ENCODE measurements around the gene CHST12. TPM values are rescaled to one million over a fixed set of nuclear protein-coding genes. Genes with fewer than 3 reads are reported as not detected.
"Not testable (repeated sequence)": the region's sequence is repeated elsewhere in the genome, so short reads cannot be mapped to it uniquely, and the experiment has no call there.

The CHST12 gene
- total RNA-seq, 1 experiment from 2014 or later, result 24.7 TPM

GRCh38 chr7:2435146-2435545, 31.7 kb downstream of the CHST12 start:
- DNase-seq (ENCODE audit: low spot score), result no peak

DNA sequence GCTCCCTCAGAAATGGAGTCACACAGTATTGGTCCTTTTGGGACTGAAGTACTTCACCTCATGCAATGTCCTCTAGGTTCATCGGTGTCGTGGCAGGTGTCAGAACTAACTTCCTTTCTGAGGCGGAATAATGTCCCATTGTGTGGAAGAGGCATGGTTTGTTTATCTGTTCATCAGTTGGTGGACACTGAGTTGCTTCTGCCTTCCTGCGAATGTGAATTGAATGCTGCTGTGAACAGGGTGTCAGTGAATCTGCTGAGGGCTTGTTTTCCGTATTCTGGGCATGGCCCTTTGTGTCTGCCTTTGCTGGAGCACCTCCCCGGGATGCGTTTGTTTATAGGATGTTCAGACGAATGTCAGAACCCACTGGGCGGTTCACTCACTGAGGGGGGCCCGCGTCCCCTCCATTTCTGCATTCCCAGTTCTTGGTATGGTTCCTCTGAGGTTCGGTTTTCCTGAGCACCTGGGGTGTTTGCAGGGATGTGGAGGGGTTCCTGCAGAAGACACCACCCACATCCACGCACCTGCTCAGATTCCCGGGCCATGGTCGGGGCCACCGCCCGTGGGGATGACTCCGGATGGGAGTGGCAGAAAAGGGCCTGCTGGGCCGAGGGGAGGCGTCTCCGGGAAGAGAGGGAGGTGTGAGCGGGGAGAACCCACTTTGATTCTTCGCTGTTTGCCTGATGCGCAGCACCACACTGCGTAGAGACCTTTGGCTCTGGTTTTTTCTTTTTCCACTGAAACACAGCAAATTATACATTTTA, 33.1 kb downstream of the CHST12 start:
- no peak for DNase-seq (ENCODE audit: low spot score)

DNA sequence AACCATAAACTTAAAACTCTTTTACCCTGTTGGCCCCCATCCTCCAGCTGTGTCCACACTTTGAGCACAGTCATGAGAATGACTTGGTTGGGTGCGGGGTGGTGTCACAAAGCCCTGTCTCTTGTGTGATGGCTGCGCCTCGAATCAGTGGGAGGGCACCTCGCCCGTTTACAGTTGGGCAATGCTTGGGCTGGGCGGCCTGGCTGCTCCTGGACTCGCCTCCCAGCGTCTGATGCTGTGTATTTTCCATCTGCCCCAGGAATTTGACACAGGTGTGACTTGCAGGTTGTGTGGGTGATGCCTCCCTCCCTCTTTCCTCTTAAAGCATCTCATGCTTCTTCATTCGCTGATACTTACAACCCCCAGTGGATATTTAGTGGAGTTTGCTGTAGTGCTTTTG, 33.7 kb downstream of the CHST12 start:
- peak; percentile 81 for DNase-seq (ENCODE audit: low spot score)

DNA sequence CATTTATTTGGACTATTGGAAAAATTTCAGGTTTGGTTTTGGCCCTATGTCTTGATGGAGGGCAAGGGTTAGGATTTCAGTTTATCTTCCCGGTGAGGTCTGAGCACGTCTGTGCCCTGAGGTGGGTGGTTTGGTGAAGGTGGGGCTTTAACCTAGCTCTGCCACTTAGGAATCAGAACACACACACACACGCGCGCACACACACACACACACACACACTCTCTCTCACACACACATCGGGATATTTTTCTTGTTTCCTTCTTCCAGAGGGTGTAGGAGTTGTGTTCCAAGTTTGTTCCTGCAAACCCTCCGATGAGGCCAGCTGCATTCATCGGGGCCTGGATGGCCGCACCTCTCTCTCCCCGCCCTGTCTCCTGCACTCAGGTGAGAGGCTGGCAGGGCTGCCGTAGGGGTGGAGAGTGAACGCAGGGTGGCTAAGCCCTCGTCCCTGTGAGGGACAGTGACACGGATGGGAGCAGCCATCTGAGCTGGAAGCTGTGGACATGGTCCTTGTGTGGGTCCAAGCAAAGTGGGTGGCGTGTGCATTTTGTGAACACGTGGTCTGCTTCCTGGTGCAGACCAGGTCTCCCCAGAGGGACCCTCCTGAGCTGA, 34.2 kb downstream of the CHST12 start:
- peak; percentile 58 for DNase-seq (ENCODE audit: low spot score)

- no peak for DNase-seq (ENCODE audit: low spot score)
Measured at GRCh38 chr7:2438186-2438585, 34.8 kb downstream of the CHST12 start.

GRCh38 chr7:2438775-2439174, 35.4 kb downstream of the CHST12 start:
- DNase-seq (ENCODE audit: low spot score), result no peak

- peak; percentile 94 for DNase-seq (ENCODE audit: low spot score)
Measured at GRCh38 chr7:2440608-2441245, 37.3 kb downstream of the CHST12 start.

DNA sequence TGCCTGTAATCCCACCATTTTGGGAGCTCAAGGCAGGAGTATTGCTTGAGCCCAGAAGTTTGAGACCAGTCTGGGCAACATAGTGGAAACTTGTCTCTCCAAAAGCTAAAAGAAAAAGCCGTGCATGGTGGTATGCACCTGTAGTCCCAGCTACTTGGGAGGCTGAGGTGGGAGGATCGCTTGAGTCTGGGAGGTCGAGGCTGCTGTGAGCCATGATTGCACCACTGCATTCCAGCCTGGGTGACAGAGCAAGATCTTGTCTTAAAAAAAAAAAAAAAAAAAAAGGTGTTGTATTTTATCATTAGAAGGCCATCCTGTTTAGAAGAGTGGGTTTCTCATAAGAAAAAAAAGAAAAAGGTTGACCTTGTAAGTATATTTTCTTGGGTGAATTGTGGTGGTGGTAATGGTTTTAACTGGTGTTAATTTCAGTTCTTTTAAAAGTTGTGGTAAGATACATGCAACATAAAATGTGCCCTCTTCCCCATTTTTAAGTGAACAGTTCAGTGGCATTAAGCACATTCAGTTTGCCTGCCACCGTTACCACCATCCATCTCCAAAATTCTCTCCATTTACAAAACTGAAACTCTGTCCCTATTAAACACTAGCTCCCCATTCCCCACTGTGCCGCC, 38.1 kb downstream of the CHST12 start:
- no peak for DNase-seq (ENCODE audit: low spot score)

DNA sequence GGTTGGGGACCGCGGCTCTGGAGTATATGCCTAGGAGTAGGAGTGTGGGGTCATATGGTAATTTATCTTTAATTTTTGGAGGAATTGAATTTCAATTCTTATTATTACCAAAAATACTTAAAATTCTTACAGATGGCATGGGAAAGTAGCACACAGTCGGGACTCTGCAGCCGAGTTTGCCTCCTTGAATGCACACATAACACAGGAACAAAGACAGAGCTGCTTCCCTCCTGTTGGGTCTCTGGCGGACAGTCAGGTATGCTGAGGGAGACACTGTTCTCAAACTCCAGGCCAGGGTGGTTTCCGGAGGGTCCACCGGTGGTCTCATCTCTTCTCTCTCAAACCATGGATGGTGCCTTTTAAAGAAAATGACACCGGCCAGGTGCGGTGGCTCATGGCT, 40.1 kb downstream of the CHST12 start:
- DNase-seq (ENCODE audit: low spot score), result no peak

DNA sequence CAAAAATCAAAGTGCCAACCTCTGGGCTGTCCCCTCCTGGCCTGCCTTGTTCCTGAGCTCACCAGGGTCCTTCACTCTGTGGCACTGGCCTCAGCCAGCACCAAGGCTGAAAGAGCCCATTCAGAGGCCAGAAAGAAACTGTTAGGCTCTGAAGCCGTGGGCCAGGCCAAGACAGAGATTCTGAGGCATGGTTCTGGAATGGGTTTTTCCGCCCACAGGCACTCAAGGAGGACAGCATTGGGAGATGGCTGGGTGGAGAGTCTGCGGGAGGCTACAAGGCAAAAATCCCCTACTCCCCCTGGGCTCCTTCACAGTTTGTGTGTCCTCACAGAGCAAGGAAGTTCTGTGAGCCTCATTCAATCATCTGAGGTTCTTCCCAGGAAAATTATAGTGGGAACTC, 41.1 kb downstream of the CHST12 start:
- no peak for DNase-seq (ENCODE audit: low spot score)

DNA sequence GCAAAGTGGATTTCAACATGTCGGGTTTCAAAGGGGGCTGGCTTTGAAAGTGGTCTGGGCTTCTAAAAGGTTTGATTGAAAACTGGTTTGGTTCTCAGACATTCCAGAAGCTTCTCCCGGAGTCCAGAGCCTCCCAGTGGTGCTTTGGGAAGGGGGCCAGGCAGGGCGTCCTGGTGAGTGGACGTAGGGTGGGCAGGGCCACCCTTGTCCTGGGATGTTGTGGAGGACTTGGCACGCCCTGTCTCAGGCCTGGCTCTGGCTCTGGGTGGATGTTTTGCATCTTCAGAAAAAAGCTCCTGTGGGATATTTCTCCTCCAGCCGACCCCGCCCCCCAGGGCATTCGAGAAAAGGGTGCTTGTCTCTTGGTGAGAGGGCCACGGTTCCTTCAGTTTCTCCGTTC, 41.6 kb downstream of the CHST12 start:
- no peak for DNase-seq (ENCODE audit: low spot score)

- DNase-seq (ENCODE audit: low spot score), result no peak
Measured at GRCh38 chr7:2445898-2446555, 42.6 kb downstream of the CHST12 start.

- DNase-seq (ENCODE audit: low spot score), result no peak
Measured at GRCh38 chr7:2446676-2447075, 43.3 kb downstream of the CHST12 start.

GRCh38 chr7:2450198-2451107, 47.0 kb downstream of the CHST12 start:
- DNase-seq (ENCODE audit: low spot score), result no peak

DNA sequence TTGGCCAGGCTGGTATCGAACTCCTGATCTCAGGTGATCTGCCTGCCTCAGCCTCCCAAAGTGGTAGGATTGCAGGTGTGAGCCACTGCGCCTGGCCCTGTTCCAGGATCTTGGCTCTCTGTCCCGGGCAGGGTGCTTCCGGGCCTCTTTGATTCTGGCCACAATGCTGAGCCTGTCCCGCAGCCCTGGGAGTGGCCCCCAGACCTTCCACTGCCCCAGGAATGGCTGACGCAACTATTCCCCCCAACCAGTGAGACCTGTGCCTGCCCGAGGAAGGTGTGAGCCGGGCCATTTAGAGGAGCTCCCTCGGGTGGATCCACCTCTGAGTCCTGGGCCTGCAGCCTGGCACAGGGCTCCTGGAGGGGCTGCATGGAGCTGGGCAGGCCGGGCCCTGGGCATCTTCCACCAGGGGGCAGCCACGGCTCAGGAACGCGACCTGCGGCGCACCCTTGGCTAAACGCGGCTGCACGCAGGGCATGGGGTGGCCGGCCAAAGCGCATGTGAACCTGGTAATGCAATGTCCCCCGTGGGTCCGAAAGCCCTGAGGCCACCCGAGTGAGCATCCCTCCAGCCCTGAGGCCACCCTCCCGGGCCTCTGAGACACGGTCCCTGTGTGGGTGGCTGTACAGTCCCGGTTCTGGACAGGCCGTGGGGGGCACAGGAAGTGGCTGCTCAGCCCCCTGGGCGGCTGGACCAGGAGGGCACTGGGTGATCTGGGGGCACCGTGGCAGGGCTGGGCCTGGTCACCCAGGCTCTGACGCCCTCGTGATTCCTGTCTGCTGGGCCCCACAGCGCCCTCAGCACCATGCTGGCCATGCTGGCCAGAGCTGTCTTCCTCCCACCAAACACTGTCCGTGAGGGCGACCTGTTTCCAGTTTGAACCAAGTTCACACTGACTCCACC, 48.0 kb downstream of the CHST12 start:
- peak; percentile 95 for DNase-seq (ENCODE audit: low spot score)

DNA sequence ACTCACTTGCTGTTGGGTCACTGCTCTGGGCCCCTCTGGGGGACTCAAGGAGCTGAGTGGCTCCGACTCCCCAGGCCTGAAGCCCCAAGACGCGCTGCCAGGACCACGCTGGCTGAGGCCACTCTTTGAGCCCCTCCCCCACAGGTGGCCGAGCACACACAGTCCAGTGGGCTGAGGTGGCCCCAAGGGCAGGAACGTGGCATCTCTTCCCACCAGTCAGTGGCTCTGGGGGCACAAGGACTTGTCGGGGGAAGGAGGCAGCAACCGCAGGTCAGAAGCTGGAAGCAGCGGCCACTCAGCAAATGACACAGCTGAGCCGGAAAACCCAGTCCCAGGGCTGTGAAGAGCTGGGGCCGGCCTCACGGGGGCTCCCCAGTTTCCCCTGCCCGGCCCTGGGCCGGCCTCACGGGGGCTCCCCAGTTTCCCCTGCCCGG, 48.7 kb downstream of the CHST12 start:
- peak; percentile 46 for DNase-seq (ENCODE audit: low spot score)

GRCh38 chr7:2452643-2453270, 49.3 kb downstream of the CHST12 start:
- no peak for DNase-seq (ENCODE audit: low spot score)

GRCh38 chr7:2453849-2454248, 50.4 kb downstream of the CHST12 start:
- not testable (repeated sequence) for DNase-seq (ENCODE audit: low spot score)

DNA sequence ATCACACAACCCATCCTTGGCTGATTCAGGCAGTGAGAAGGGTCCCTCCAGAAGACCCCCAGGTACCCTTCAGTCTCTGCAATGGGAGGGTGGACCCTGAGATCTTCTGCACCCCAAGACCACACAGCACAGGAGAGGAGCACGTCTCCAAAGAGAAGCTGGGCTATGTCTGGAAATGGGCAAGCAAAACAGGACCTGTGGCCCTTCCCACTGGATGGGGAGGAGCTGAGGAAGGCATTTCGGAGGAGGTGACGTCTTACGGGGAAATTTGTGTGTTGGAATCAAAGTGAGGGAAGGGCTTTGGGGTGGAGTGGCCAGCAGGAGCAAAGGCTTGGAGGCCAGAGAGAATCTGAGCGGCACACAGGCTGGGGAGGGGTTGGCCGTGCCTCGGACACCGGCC, 56.3 kb downstream of the CHST12 start:
- no peak for DNase-seq (ENCODE audit: low spot score)

Measured in HT-29 (cell line).